ENCODE measurements around the gene PRSS50.
"Not testable (repeated sequence)": the region's sequence is repeated elsewhere in the genome, so short reads cannot be mapped to it uniquely, and the experiment has no call there.

The PRSS50 gene

GRCh38 chr3:46706771-46707582 lies 10.7 kb downstream of the PRSS50 start:
- DNase-seq: no peak

GRCh38 chr3:46705751-46706552 lies 11.7 kb downstream of the PRSS50 start:
- no peak for DNase-seq

GRCh38 chr3:46705022-46705530 lies 12.6 kb downstream of the PRSS50 start:
- DNase-seq: peak; percentile 31

GRCh38 chr3:46704346-46704745 lies 13.3 kb downstream of the PRSS50 start:
- not testable (repeated sequence) for DNase-seq

- no peak for DNase-seq
These were observed 14.6 kb downstream of the PRSS50 start for GRCh38 chr3:46703013-46703520.

GRCh38 chr3:46702246-46703012 lies 15.2 kb downstream of the PRSS50 start:
- no peak for DNase-seq

GRCh38 chr3:46701181-46701939 lies 16.3 kb downstream of the PRSS50 start, which contains the start of gene TMIE:
Gene TMIE (plus strand): TSS chr3:46701392. CDS start chr3:46701488, 96 bp downstream.
- DNase-seq: no peak

GRCh38 chr3:46700772-46701171 lies 16.9 kb downstream of the PRSS50 start:
- DNase-seq: peak; percentile 51

GRCh38 chr3:46699676-46700523 lies 17.8 kb downstream of the PRSS50 start:
- DNase-seq: no peak

- no peak for DNase-seq
These were observed 21.4 kb downstream of the PRSS50 start for GRCh38 chr3:46695962-46696894.

- no peak for DNase-seq
These were observed 22.3 kb downstream of the PRSS50 start for GRCh38 chr3:46695177-46695961.

GRCh38 chr3:46694520-46694919 lies 23.1 kb downstream of the PRSS50 start:
- no peak for DNase-seq

- DNase-seq: no peak
These were observed 23.8 kb downstream of the PRSS50 start for GRCh38 chr3:46693892-46694226.

GRCh38 chr3:46693038-46693891 lies 24.4 kb downstream of the PRSS50 start, which contains the start of gene ALS2CL:
Gene ALS2CL (minus strand): TSS chr3:46693679. CDS start chr3:46689440, 4,239 bp downstream.
- DNase-seq: no peak

GRCh38 chr3:46692566-46692990 lies 25.1 kb downstream of the PRSS50 start:
- no peak for DNase-seq

GRCh38 chr3:46690798-46691197 lies 26.9 kb downstream of the PRSS50 start:
- DNase-seq: no peak

- no peak for DNase-seq
These were observed 32.2 kb downstream of the PRSS50 start for GRCh38 chr3:46685446-46685845.

- DNase-seq: no peak
These were observed 32.8 kb downstream of the PRSS50 start for GRCh38 chr3:46684891-46685290.

Measured in NCI-H1092 treated with DMSO at 0.1 percent for 48 hours (cell line).